Measurements from ENCODE around the gene TTYH3.

The TTYH3 gene

DNA sequence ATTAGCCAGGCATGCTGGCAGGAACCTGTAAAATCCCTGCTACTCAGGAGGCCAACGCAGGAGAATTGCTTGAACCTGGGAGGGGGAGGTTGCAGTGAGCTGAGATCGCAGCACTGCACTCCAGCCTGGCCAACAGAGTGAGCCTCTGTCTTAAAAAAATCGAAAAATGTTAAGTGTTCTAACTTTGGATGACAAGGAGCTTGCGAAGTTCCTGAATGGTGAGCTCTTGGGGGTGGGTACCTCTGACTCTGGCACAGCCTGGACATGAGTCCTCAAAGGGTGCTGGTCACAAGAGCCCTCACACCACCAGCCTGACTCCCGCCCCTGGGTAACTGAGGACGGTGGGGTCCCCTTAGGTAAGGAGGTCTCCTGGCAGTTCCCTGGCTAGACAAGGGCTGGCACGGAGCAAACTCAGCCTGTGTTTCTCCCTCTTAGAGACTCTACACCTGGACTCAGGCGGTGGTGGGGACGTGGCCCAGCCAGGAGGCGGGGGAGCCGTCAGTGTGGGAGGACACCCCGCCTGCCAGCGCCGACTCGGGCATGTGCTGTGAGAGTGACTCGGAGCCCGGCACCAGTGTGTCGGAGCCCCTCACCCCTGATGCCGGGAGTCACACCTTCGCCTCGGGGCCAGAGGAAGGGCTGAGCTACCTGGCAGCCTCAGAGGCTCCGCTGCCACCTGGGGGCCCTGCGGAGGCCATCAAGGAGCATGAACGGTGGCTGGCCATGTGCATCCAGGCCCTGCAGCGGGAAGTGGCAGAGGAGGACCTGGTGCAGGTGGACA, 80.3 kb downstream of the TTYH3 start:
- no peak for DNase-seq

DNA sequence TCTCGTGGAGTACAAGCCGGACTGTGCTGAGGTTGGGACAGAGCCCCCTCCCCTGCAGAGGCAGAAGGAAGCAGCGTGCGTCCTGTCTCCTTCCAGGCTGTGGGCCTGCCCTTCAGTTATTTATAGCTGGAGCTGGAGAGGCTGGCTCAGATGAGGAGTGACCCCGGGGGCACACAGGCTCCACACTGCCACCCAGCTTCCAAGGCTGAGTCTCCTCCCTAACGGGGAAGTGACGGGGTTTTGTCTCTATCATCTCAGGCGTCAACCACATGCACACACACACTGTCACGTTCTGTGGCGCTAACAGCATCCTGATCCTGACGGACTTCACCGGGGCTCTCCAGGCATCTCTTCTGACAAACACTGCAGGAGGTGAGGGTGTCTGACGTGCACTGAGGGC, 81.6 kb downstream of the TTYH3 start:
- no peak for DNase-seq

DNA sequence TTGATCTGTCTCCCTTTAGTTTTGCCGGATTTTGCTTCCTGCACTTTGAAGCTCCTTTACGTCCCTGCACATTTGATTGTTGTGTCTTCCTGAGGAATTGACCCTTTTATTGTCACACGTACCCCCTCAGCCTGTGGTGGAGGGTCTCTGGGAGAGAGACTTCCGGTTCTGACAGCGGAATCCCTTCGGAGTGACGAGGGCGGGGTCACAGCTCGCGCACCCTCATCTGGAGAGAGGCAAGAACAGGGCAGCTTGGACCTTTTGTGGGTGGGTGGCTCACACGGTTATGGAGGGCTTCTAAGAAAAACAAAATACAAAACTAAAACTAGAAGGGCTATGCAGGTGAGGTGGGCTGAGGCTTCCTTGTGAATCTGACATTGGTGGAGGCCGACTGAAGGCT, 82.2 kb downstream of the TTYH3 start:
- no peak for DNase-seq

All from CD4-positive, alpha-beta T cell treated with Interleukin-17A for 4 hours (primary cell).